ENCODE data around the gene NFASC.

The NFASC gene

DNA sequence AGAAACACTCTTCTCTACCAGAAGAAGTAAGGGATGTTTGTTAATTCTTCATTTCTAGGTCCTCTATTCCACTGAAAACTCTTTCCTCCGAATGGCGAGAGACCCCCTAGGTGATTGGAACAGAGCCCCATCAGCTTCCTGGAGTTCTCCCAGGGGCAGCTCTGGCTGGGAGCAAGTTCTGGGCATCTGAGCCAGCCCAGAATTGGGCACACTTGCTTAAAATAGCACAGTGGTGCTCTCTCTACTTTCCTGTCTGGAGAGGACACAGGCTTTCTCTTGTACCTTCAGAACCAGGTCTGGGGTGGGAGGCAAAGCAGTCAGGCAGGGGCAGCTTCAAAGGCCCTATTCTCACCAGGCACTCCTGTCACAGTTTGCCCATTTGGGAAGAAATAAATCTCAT lies 89.2 kb downstream of the NFASC start:
- no peak for DNase-seq (ENCODE audit: low spot score)

DNA sequence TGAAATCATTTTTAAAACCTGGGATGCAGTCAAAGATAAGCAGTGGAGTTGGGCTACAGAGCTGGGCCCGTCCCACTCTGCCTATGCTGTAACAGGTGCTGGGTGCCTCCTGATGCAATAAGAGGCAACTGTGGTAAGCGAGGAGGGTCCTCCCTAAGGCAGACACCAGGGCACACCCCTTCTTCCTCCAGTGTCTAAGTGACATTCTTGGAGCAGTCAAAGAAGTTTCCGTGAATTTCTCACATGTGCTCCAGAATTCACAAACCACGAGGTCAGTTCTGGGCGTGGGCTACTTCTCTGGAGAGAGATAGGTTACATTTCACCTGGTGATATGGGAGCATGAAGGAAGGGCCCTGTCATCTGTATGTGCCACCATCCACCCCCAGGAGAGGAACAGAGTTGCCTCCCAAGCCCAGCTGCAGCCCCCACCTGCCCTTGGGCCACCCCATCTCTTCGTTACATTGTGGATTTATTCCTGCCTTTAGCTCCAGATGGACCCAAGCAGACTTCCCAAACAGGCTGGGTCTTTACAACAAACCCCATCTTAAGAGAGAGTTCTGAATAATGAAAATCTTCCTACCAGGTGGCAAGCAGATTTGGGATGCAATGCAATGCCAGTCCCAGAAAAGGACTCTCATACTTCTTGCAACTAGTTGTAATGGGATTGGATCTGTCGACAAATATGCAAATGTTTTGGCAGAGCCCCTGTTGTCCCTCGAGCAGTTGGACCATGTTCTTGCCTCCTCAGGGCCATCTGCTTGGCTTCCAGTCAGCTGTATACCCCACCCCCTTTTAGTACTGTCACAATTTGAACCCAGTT lies 89.9 kb downstream of the NFASC start:
- no peak for DNase-seq (ENCODE audit: low spot score)

DNA sequence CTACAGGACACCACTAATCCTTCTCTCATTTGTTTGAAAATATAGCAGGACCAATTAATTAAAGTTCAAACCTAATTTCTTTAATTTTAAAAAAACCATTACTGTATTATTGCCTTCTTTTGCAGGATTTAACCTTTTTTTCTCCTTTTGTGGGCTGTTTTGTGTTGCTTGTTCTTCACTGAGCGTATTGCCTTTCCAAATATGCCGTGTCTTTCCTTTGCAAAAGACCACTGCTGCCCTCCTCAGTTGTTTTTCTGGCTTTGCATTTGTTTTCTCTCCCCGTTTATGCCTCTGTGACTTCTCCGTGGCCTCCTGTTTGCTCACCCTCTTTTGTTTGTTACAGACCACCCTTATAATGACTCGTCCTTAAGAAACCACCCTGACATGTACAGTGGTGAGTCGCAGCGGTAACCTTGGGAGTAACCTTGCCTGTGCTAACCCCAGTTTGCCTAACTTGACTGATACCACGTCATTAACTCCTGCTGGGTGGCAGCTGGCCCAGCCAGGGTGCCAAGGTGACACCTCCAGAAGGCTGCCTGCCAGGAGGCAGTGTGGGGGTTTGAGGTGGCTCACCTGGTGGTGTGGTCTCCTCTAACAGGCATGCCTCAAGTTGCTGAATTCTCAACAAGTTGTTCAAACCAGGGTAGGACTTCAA lies 91.2 kb downstream of the NFASC start:
- no peak for DNase-seq (ENCODE audit: low spot score)

DNA sequence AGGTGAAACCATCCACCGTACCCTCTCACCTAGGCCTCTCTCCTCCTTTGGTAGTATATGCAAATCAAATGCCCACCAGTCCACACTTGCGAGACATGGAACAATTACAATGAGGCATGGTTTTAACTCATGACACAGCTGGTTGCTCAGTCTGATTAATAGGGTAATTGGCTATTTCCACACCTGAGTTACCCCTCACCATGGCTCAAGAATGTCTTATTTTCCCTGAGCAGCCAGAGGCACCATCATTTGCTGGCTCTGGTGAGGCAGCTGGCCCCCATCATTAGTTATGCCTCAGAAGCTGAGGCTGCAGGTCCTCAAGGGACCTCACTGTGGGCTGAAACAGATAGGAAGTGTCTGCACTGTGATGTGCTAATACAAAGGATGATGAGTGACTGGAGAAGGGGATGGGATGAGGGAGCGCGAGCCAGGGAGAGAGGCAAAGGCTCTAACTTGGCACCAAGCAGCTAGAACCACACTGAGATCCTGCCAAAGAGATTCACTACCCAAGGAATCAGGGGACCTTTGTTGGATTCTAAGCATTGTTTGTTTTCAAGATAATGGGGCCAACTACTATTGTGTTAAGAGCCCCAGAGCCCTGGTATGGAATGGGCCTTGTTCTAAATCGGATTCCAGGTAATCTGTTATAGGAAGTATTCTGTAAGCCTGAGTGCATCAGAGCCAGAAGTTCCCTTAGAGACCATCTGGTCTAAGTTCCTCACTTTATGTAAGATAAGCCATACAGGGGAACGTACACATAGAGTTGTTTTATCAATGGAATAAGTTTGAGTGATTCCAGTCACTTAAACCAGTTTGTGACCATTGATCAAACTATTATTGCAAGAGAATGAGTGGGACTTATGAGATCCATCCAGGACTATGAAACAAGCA lies 92.3 kb downstream of the NFASC start:
- no peak for DNase-seq (ENCODE audit: low spot score)

DNA sequence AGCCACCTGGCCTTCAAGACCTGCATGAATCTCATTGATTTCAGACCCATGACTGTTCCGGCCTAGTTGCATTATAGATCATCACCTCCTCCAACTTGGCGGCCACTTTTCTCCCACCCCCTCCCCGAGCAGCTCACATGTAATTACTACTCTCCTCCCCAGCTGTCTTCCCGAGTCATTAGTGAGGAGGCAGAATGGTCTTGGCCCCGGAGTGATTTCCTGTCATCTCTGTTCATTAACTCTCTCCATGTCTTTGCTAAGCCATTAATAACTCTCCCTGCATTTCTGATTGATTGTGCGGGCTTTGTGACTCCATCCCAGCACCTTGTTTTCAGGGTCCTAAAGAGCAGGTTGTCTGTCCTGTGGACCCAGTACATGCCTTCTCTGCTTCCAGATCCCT lies 96.8 kb downstream of the NFASC start:
- no peak for DNase-seq (ENCODE audit: low spot score)

DNA sequence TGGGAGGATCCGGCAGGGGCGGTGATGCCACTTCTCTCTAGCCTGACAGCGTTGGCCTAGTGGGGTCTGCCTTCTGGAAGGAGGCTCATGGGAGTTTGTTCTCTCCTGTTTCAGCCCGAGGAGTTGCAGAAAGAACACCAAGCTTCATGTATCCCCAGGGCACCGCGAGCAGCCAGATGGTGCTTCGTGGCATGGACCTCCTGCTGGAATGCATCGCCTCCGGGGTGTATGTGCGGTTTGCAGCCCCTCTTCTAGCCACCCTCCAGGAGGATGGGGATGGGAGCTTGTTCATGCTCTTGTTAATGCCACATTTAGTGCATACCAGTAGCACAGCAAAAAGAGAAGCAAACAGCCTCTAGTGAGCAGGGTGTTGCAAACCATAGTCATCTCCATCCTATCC lies 97.5 kb downstream of the NFASC start:
- DNase-seq (ENCODE audit: low spot score): no peak

DNA sequence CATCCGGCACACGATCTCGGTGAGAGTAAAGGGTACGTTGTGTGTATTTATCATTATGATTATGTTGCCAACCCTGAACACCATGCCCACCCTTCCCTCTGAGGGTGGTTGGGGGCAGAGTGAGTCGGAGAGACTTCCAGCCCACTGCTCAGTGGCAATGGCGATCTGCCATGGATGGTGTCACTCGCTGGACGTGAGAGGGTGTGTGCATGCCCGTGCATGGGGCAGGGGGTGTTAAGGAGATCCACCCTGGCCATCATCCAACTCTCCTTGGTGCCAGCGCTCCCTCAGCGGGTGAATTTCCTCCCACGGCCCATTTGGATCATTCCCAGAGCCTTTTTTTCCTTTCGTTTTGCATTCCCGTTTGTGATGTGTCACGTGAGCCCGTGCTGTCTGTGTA lies 98.3 kb downstream of the NFASC start:
- no peak for DNase-seq (ENCODE audit: low spot score)

DNA sequence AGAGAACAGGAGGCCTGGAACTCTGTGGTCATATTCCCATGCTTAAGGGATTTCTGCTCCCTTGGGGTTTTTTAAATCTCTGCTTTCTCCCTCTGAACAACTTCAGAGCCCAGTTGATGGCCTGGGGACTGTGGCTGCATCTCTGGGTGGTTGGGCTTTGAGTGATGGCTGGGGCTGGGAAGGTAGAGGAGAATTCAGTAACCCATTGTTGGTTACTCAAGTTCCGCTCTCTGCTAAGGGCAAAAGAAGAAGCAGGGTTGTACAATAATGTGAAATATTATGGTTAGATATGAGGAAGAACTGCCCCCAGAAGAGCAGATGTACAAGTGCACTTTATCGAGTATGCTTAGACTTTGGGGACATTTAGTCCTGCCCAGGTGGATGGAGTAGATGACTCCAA lies 100.3 kb downstream of the NFASC start:
- no peak for DNase-seq (ENCODE audit: low spot score)

DNA sequence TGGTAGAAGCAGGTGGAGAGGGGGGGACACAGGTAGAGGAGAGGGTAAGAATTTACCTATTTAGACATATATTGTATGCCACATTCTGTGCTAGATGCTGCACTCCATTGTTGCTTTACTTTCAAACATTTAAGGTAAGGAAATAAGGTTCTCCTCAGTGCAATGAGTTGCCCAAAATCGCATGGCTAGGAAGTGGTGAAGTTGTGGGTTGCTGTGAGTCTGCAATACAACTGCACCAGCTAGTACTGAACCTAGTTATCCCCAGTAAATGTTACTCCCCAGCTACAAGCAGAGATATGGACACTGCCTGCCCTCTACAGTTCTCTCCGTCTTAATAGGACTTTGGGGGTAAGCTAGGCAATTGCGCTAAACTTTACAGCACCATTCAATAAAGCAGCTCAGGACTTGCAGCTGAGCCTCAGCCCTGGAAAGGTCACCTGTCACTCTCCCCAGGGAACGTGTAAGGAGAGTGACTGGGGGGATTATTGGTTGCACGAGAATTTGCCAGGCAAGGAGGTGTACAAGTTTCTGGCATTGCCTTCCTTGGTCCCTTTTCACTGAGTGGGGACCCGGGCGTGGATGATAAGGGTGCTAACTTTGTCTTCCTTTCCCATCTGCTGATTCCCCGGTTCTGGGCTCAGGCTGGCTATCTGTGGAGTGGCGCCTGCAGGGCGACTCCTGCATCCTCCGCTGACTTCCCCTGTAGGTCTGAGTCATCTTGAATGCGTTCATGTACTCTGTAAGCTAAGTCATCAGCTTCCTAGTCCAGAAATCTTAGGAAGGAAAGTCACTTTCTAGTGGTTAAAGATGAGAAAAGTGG lies 101.1 kb downstream of the NFASC start:
- DNase-seq (ENCODE audit: low spot score): peak; percentile 85

DNA sequence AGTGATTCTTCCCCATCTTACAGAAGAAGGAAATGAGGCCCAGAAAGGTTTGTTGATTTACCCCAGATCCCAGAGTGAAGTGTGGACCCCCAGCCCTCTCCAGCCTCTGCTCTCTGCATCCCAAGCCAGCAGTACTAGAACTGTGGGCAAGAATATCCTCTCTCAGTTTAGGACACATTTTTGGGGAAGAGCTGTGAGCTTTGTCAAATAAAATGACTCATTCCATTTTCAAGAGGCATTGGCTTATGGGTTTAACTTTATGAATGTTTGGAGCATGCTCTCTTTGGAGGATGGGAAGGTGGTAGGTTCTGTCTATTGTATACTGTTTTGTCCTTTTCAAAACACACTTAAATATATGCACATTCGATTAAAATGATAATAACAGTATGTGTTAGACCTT lies 101.8 kb downstream of the NFASC start:
- no peak for DNase-seq (ENCODE audit: low spot score)

DNA sequence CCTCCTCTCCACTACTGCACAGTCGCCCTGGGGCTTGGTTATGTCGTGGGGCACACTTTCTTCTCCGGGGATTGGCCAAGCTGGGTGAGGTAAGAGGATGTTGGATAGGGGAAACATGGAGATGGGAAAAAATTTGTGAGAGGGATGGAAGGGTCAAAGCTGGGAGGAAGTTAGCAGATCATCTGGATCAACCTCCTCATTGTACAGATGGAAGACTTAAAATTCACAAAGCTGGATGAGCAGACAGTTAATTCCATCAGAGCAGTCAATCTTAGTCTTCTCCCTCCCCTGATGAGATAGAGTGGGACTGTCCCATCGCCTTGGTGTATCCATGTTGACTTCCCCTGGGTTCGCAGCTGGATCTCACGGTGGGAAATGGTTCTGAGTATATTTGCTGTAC lies 102.8 kb downstream of the NFASC start:
- DNase-seq (ENCODE audit: low spot score): no peak

DNA sequence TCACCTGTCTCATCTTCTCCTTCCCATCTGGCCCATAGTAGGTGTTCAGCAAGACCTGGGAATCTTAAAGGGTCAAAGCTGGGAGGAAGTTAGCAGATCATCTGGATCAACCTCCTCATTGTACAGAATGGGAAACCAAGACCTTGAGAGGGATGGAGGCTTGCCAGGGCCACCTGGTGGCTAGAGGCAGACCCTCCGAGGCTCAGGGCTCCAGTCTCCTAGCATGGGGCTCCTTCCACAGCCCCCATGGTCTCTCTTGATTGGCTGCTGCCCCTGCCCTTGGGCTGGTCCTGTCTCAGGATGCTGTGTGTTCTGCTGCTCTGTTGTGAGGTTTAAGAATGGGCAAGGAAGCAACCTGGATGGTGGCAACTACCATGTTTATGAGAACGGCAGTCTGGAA lies 103.7 kb downstream of the NFASC start:
- DNase-seq (ENCODE audit: low spot score): no peak

DNA sequence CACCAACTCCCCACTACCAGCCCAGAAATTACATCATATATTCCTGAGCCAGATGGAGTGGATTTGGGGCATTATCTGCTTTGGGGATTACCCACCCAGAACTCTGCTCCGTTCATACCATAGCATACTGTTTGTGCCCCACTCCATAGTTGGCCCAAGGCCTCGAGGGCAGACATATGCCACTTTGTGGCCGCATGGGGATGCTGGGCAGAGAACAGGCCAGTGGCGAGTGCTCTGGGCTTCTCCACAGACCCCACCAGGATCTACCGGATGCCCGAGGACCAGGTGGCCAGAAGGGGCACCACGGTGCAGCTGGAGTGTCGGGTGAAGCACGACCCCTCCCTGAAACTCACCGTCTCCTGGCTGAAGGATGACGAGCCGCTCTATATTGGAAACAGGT lies 104.4 kb downstream of the NFASC start:
- no peak for DNase-seq (ENCODE audit: low spot score)

DNA sequence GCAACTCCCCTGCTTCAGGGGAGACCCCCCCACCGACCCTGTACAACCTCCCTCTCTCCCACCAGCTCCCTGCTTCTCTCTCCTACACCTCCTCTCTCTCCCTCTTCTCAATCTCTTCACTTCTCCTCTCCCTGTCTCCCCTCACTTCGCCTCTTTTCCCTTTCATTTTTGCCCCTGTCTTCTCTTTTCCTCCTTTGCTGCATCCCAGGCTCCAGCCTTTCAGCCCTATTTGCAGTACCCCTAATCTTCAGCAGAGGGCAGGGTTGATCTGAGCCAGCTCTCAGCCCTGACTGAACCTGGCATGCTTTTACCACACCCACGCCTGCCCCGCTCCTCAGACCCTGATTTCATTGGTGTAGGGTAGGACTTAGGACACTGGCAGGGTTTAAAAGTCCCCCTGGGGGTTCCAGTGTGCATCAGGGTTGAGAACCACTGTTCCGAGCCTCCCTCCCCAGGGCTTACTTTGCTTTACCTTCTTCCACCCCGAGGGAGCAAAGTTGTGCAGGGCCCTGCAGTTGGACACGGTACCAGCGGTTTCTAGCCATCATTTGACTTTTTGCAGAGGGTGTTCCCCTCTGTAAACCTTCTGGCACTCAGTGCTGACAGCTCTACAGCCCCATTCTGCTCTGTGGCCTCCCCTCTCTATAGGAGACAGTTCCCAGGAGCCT lies 105.0 kb downstream of the NFASC start:
- peak; percentile 90 for DNase-seq (ENCODE audit: low spot score)

DNA sequence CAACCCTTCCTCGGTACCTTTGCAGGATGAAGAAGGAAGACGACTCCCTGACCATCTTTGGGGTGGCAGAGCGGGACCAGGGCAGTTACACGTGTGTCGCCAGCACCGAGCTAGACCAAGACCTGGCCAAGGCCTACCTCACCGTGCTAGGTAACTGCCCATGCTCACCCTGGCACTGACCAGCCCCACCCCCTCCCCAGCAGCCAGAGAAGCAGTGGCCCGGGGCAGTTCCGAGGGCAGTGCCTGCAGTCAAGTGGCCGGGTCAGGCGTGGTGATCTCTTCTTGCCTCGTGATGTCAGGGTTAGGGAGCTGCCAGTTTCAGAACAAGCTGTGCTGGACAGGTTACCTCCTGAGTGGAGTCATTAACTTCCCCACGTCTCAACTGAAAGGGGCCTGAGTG lies 106.0 kb downstream of the NFASC start:
- no peak for DNase-seq (ENCODE audit: low spot score)

DNA sequence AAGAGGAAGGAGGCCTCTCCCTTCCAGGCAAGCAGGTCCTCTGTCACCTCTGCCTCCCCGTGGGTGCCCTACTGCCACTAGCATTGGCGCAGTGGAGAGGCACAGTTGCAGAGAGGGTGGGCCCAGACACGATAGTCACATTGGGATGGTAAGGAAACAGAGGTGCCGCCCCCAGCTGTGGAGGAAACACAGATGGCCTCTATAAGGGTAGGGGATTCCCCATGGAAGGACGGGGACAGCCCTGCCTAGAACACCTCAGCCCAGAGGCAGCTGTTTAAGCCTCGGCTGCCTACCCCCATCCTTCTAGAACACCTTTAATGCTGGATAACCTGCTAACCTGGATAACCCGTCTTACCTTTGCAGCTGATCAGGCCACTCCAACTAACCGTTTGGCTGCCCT lies 106.7 kb downstream of the NFASC start:
- DNase-seq (ENCODE audit: low spot score): no peak

DNA sequence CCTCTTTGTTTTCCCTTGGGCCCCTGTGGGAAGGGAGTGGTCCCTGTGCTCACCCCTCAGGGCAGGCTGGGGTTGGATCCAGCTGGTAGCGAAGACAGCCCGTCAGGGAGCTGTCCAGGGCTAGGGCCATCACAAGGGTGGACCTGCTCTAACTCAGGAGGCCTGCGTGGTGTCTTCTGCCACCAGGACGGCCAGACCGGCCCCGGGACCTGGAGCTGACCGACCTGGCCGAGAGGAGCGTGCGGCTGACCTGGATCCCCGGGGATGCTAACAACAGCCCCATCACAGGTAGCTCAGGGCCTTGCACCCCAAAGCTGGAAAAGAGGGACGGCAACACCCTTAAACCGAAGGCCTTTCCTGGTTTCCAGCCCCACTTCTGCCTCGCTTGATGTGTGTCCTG lies 108.1 kb downstream of the NFASC start:
- DNase-seq (ENCODE audit: low spot score): no peak

DNA sequence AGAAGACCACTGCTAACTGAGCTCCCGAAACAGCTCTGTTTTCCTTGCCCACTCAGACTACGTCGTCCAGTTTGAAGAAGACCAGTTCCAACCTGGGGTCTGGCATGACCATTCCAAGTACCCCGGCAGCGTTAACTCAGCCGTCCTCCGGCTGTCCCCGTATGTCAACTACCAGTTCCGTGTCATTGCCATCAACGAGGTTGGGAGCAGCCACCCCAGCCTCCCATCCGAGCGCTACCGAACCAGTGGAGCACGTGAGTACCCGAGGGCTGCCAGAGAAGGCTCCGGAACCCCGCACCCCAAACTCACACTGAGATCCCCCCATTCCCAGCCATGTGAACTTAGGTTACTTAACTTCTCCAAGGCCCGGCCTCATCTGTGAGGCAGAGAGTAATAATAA lies 108.6 kb downstream of the NFASC start:
- no peak for DNase-seq (ENCODE audit: low spot score)

DNA sequence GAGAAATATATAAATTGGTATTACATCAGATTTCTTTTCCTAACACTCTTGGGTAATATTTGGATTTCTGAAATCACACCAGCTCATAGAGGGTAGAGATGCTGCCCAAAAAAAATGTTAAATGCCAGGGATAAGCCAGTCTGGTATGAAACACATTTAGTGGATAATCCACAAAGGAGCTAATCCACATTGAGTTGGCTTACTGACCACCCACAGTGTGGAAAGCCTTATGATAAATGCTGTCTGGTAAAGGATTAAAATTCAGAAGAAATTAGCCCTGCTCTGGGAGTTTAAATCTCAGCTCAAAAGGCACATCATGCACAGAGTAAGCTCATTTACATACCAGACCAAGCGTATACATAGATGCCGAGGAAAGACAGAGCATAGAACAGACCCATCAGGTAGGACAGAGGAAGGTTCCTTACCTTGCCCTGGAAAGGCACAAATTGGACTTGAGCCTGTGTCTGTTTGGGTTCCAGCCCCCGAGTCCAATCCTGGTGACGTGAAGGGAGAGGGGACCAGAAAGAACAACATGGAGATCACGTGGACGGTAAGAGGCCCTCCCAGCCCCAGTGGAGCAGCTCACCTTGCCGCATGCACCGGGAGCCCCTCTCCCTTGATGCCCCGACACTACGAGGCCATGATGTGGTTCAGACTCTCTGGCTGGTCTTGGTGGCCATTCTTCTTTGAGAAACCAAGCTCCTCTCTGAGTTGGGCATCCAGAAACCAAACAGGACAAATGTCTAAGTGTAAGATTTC lies 109.4 kb downstream of the NFASC start:
- DNase-seq (ENCODE audit: low spot score): no peak

DNA sequence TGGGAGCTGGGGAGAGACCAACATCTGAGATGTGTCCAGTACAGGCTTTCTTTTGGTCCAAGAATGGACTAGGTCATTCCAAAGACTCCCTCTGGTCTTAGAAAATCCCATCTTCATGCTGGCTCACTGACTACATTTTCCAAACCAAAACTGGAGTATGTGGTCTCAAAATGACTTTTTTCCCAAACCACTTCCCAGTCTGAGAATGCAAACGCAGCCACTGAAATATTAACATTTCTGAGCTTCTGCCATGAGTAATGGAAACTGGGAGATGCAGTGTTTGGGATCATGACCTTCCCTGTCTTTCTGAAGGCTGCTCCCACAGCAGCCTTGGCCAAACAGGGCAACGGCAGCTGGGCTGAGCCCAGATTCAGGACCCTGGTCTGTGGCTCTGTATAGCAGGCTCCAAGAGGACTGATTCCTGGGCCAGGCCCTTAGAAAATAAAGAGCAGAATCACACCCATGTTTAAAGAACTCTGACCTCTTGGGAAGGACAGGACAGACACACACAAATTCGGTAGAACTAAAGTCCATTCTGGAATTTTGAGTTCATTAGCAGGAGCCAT lies 110.3 kb downstream of the NFASC start:
- DNase-seq (ENCODE audit: low spot score): no peak

Data from COLO829 (cell line).